OCI-LY3 (cell line): ENCODE measurements around the gene TACSTD2.
"Not testable (repeated sequence)": the region's sequence is repeated elsewhere in the genome, so short reads cannot be mapped to it uniquely, and the experiment has no call there.

Experiments
- H2AFZ ChIP-seq: fragments of 200-600, 300-600 bp; shearing (Covaris generic); 2 replicates; pipeline ENCODE4 v1.6.0; 2014; ENCODE audit warnings: antibody characterized with exemption, low read depth, low read length
- H3K27ac ChIP-seq: fragments of 200-600, 300-600 bp; sonication (generic); 2 replicates; pipeline ENCODE4 v1.5.1; 2014; ENCODE audit warnings: mild to moderate bottlenecking, low read length, moderate library complexity, mixed read lengths
- H3K27me3 ChIP-seq: fragments of 200-600, 300-600 bp; sonication (generic); 2 replicates; pipeline ENCODE4 v1.6.1; 2014; ENCODE audit warnings: low read depth, low read length, mixed read lengths
- H3K36me3 ChIP-seq: fragments of 200-600, 300-600 bp; sonication (generic); replicated peaks from 2 replicates; pipeline ENCODE3; 2014; ENCODE audit warnings: low read depth, low read length, mixed read lengths
- H3K4me1 ChIP-seq: fragments of 300-600, 200-600 bp; sonication (generic); 2 replicates; pipeline ENCODE4 v1.6.1; 2014; ENCODE audit warnings: low read length, mixed read lengths
- H3K4me2 ChIP-seq: fragments of 200-600, 300-600 bp; sonication (generic); 2 replicates; pipeline ENCODE4 v1.6.1; 2014; ENCODE audit warnings: low read length, mixed read lengths
- H3K4me3 ChIP-seq: fragments of 300-600, 200-600 bp; sonication (generic); 2 replicates; pipeline ENCODE4 v1.5.1; 2014; ENCODE audit warnings: antibody characterized with exemption, mild to moderate bottlenecking, low read length, moderate library complexity
- H3K79me2 ChIP-seq: fragments of 300-600, 200-600 bp; shearing (Covaris generic); 2 replicates; pipeline ENCODE4 v1.6.1; 2014; ENCODE audit warnings: mild to moderate bottlenecking, low read length, mixed read lengths
- H3K9ac ChIP-seq: fragments of 300-600, 200-600 bp; shearing (Covaris generic); 2 replicates; pipeline ENCODE4 v1.6.0; 2014; ENCODE audit warnings: mild to moderate bottlenecking, low read length, moderate library complexity
- H3K9me3 ChIP-seq: fragments of 200-600, 300-600 bp; shearing (Covaris generic); 2 replicates; pipeline ENCODE4 v1.6.1; 2014; ENCODE audit warnings: low read length, mixed read lengths; ENCODE audit not compliant: insufficient read depth
- H4K20me1 ChIP-seq: fragments of 200-600, 300-600 bp; sonication (generic); 2 replicates; pipeline ENCODE4 v1.6.1; 2016; ENCODE audit warnings: low read length, mixed read lengths; ENCODE audit not compliant: insufficient read depth
- EZH2phosphoT487 ChIP-seq: fragments of 200-600 bp; shearing (Covaris generic); IDR thresholded peaks from 2 replicates; pipeline ENCODE4 v1.6.1; 2018; ENCODE audit warnings: antibody characterized with exemption, mixed run types, low read depth
- TF ChIP-seq, protein P1 (sequence below): fragments of 200-600, 300-600 bp; sonication (generic); IDR thresholded peaks from 2 replicates; pipeline ENCODE4 v1.5.1; 2014; ENCODE audit warnings: antibody characterized with exemption, low read length, low read depth

TACSTD2 gene

DNA sequence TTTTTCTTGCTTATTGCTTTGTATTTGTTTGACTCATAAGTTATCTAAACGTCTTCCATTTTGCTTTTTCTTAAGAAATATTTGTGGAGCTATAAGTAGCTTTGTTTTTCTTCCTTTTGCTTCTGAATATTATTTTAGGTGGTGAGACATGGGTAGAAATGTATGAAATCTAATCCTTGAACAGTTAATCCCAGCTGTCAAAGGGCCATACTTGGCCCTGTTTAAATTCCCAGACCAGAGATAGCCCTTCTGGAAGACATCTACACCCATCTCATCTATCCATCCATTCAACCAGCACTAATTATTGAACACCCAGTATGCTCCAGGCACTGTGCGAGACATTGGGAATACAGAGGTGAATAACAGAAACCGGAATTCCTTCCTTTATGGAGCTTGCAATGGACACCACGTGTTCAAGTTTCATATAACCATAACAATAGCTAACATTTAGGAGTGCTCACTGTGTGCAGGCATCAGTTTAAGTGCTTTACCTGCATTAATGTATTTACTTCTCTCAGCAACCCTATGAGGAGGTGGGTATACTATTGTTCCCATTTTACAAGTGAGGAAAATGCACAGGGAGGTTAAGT is 8.7 kb downstream of the TACSTD2 start:
- Histone ChIP-seq H3K4me2 (no peak overlapping the region), H3K27me3 (peaks cover 67% of the 10 kb centered on the region), H3K9ac (no peak overlapping the region), H3K36me3 (no peaks in the 10 kb centered on the region), H3K4me3 (no peak overlapping the region), H3K27ac (no peak overlapping the region), H2AFZ (no peak overlapping the region), H3K79me2 (no peaks in the 10 kb centered on the region), H3K4me1 (peaks cover 10% of the 10 kb centered on the region), H3K9me3 (no peaks in the 10 kb centered on the region), H4K20me1 (peaks cover 12% of the 10 kb centered on the region)
- TF ChIP-seq EZH2phosphoT487: no peak
- TF ChIP-seq, protein P1, sequence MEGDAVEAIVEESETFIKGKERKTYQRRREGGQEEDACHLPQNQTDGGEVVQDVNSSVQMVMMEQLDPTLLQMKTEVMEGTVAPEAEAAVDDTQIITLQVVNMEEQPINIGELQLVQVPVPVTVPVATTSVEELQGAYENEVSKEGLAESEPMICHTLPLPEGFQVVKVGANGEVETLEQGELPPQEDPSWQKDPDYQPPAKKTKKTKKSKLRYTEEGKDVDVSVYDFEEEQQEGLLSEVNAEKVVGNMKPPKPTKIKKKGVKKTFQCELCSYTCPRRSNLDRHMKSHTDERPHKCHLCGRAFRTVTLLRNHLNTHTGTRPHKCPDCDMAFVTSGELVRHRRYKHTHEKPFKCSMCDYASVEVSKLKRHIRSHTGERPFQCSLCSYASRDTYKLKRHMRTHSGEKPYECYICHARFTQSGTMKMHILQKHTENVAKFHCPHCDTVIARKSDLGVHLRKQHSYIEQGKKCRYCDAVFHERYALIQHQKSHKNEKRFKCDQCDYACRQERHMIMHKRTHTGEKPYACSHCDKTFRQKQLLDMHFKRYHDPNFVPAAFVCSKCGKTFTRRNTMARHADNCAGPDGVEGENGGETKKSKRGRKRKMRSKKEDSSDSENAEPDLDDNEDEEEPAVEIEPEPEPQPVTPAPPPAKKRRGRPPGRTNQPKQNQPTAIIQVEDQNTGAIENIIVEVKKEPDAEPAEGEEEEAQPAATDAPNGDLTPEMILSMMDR: no peak

DNA sequence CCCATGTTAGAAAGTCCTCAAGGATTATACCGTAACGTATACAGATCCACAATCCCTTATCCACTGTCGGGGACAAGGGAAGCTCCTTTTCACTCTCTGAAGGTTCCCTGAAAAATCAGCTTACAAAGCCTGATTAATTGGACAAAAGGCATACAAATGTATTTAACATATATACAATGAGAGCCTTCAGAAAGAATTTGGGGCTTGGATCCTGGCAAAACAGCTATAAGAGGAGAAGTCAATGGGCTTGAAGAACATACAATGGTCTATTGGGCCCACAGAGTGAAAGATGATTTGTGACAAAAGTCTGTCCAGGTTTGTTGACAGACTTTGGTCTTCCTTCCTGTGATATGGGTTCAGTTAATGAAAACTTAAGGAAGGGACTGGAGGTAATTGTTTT is 10.7 kb downstream of the TACSTD2 start:
- H3K4me3 ChIP-seq: no peak overlapping the region
- no peaks in the 10 kb centered on the region for H4K20me1 ChIP-seq
- H3K4me1 ChIP-seq: no peaks in the 10 kb centered on the region
- H3K27ac ChIP-seq: no peak overlapping the region
- H2AFZ ChIP-seq: no peak overlapping the region
- H3K4me2 ChIP-seq: no peak overlapping the region
- H3K79me2 ChIP-seq: no peaks in the 10 kb centered on the region
- TF ChIP-seq, protein P1: no peak
- TF ChIP-seq EZH2phosphoT487: no peak
- peaks cover 54% of the 10 kb centered on the region for H3K27me3 ChIP-seq
- H3K9me3 ChIP-seq: no peaks in the 10 kb centered on the region
- H3K9ac ChIP-seq: no peak overlapping the region
- no peaks in the 10 kb centered on the region for H3K36me3 ChIP-seq

DNA sequence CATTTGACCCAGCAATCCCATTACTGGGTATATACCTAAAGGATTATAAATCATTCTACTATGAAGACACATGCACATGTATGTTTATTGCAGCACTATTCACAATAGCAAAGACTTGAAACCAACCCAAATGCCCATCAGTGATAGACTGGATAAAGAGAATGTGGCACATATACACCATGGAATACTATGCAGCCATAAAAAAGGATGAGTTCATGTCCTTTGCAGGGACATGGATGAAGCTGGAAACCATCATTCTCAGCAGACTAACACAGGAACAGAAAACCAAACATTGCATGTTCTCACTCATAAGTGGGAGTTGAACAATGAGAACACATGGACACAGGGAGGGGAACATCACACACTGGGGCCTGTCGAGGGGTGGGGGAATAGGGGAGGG is 13.3 kb downstream of the TACSTD2 start:
- H3K36me3 ChIP-seq, H3K9me3 ChIP-seq, H3K4me1 ChIP-seq, H3K79me2 ChIP-seq, H4K20me1 ChIP-seq, H3K9ac ChIP-seq, H2AFZ ChIP-seq, H3K27ac ChIP-seq, H3K4me3 ChIP-seq, H3K4me2 ChIP-seq: not testable (repeated sequence)
- H3K27me3 ChIP-seq: peaks cover 31% of the 10 kb centered on the region

DNA sequence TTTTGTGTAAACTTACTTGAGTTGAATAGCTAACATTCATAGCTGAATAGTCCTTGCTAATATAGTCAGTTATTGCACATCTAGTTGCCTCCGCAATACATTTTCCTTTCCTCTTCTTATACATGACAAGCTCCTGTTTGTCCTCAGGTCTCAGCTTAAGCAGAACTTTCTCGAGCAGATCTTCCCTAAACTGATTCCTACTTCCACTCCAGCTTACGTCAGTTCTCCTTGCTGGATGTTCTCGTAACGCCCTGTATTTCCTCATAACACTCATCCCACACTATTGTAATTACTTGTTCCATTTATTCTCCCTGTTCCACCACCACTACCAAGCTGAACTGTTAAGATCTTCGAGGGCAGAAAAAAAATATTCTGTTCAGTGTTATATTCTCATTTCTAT is 15.4 kb downstream of the TACSTD2 start:
- Histone ChIP-seq H3K36me3 (no peaks in the 10 kb centered on the region), H3K4me1 (no peaks in the 10 kb centered on the region), H2AFZ (no peak overlapping the region), H3K4me3 (no peak overlapping the region), H3K9me3 (no peaks in the 10 kb centered on the region), H3K27ac (no peak overlapping the region), H3K79me2 (no peaks in the 10 kb centered on the region), H3K27me3 (peaks cover 12% of the 10 kb centered on the region), H3K4me2 (no peak overlapping the region), H3K9ac (no peak overlapping the region), H4K20me1 (no peaks in the 10 kb centered on the region)
- no peak for TF ChIP-seq EZH2phosphoT487
- TF ChIP-seq, protein P1: no peak
